Endothelial cell of umbilical vein (primary cell): ENCODE results near the gene ZNF420. TPM values are rescaled to one million over a fixed set of nuclear protein-coding genes. Genes with fewer than 3 reads are reported as not detected.
"Not testable (repeated sequence)": the region's sequence is repeated elsewhere in the genome, so short reads cannot be mapped to it uniquely, and the experiment has no call there.

Experiments used
- BruUV-seq: library from RNA; stranded (reverse); fragments of 400-500 nt; replicated peaks from 2 replicates; lab custom pipeline; 2021; lab: Mats Ljungman, UMichigan
- CTCF ChIA-PET: fragments of 300-600, 350-600 bp; sonication (Branson Sonifier 250); formaldehyde crosslinking; loops from one replicate; lab custom pipeline; 2021; ENCODE audit warnings: antibody characterized with exemption, inconsistent platforms; lab: Charles Lee
- POLR2A ChIA-PET: fragments of 300-600, 350-600 bp; sonication (Branson Sonifier 250); formaldehyde crosslinking; loops from one replicate; lab custom pipeline; 2021; ENCODE audit warnings: antibody characterized with exemption, inconsistent platforms; lab: Charles Lee
- DNase-seq: peaks from one replicate; pipeline ENCODE4 v3.0.0-alpha.2; 2011; ENCODE audit warnings: low read depth, low spot score
- FAIRE-seq: peaks from 2 replicates; lab custom pipeline; 2011; peaks lifted over from hg19 to GRCh38; lab: Jason Lieb, UNC
- H2AFZ ChIP-seq: 2 replicates; pipeline ENCODE4 v1.6.0; 2012; ENCODE audit warnings: low read depth, low read length, control low read depth, inconsistent platforms
- H3K27ac ChIP-seq: 2 replicates; pipeline ENCODE4 v1.5.1; 2011; ENCODE audit warnings: low read depth, mild to moderate bottlenecking, control low read depth, low read length, moderate library complexity; ENCODE audit not compliant: insufficient read depth
- H3K27me3 ChIP-seq, 2 experiments: 2 replicates each; pipeline versions ENCODE4 v1.6.0 to v1.6.1; 2011; ENCODE audit warnings: low read length in 2 of 2, mixed read lengths in 1 of 2; ENCODE audit not compliant: control insufficient read depth in 2 of 2, insufficient read depth in 2 of 2
- H3K36me3 ChIP-seq, 2 experiments: 2 replicates in 1 of 2; 3 replicates in 1 of 2; pipeline ENCODE4 v1.5.1; 2011; ENCODE audit warnings: low read length in 2 of 2, mild to moderate bottlenecking in 1 of 2, moderate library complexity in 1 of 2; ENCODE audit not compliant: control insufficient read depth in 2 of 2, insufficient read depth in 2 of 2; ENCODE audit errors: extremely low read depth in 1 of 2
- H3K4me1 ChIP-seq: 3 replicates; pipeline ENCODE4 v1.5.1; 2011; ENCODE audit warnings: mild to moderate bottlenecking, low read length; ENCODE audit not compliant: control insufficient read depth, insufficient read depth; ENCODE audit errors: extremely low read depth
- H3K4me2 ChIP-seq: 2 replicates; pipeline ENCODE4 v1.6.1; 2011; ENCODE audit warnings: low read length, control low read depth, mixed read lengths; ENCODE audit not compliant: insufficient read depth
- H3K4me3 ChIP-seq, 3 experiments: fragments of 200-600 bp in 1 of 3; sonication (generic), shearing (Covaris generic) in 1 of 3; replicated peaks in 1 of 3; 2 replicates each; pipeline ENCODE4 v1.5.1; 2011 to 2016; ENCODE audit warnings: control low read depth in 3 of 3, low read length in 3 of 3, mild to moderate bottlenecking in 2 of 3, inconsistent platforms in 1 of 3, low read depth in 1 of 3, moderate library complexity in 1 of 3; ENCODE audit not compliant: insufficient read depth in 1 of 3
- H3K79me2 ChIP-seq: 2 replicates; pipeline ENCODE4 v1.6.0; 2012; ENCODE audit warnings: low read length, inconsistent platforms; ENCODE audit not compliant: control insufficient read depth, insufficient read depth
- H3K9ac ChIP-seq: replicated peaks from 2 replicates; pipeline ENCODE3; 2011; ENCODE audit warnings: low read length, control low read depth; ENCODE audit not compliant: insufficient read depth; ENCODE audit errors: extremely low read depth
- H3K9me1 ChIP-seq: replicated peaks from 3 replicates; pipeline ENCODE4 v1.6.0; 2011; ENCODE audit warnings: mild to moderate bottlenecking, low read length; ENCODE audit not compliant: control insufficient read depth, insufficient read depth; ENCODE audit errors: extremely low read depth
- H3K9me3 ChIP-seq: replicated peaks from 2 replicates; pipeline ENCODE4 v1.5.1; 2012; ENCODE audit warnings: low read length, inconsistent platforms; ENCODE audit not compliant: control insufficient read depth, insufficient read depth
- H4K20me1 ChIP-seq: replicated peaks from 2 replicates; pipeline ENCODE3; 2011; ENCODE audit warnings: mild to moderate bottlenecking, low read length; ENCODE audit not compliant: control insufficient read depth, insufficient read depth; ENCODE audit errors: extremely low read depth
- EZH2 ChIP-seq: IDR thresholded peaks from 2 replicates; pipeline ENCODE4 v1.6.1; 2012; ENCODE audit warnings: borderline replicate concordance, low read depth, mild to moderate bottlenecking, moderate library complexity, low read length, inconsistent platforms; ENCODE audit not compliant: severe bottlenecking
- JUN ChIP-seq: IDR thresholded peaks from 2 replicates; pipeline ENCODE4 v1.6.1; 2011; ENCODE audit warnings: borderline replicate concordance, low read depth; ENCODE audit not compliant: insufficient read length, insufficient read depth
- dilution Hi-C: fragments of 300-500 bp; cut with MboI; formaldehyde crosslinking; loops from one replicate; pipeline ENCODE4 v1.15.0; 2019; ENCODE audit warnings: low sequenced_read_pairs; ENCODE audit not compliant: extremely low pct_ligation_motif_present
- intact Hi-C: fragments of 100-400 bp; cut with micrococcal nuclease; formaldehyde crosslinking; loops from one replicate; pipeline ENCODE4 v1.10.0; 2022
- polyA plus RNA-seq, 4 experiments: library from polyadenylated mRNA; depleted of rRNA in 3 of 4; stranded (reverse) in 3 of 4; unstranded in 1 of 4; fragments of >200 nt; gene quantifications; 2 replicates each; pipeline versions ENCODE4 v1.2.1 to v1.2.3, GENCODE V29; 2011 to 2012; ENCODE audit warnings: missing spikeins in 1 of 4
- total RNA-seq: library from RNA; stranded (reverse); gene quantifications from 2 replicates; pipeline ENCODE4 v1.2.3, GENCODE V29; 2021

The ZNF420 gene
- total and polyA plus RNA-seq, 2 donors (not counting 3 experiments of a cell fraction or from before 2014, with no cell fraction given), result 1.3 to 5.3 TPM

GRCh38 chr19:37074819-37075362 lies 3.3 kb upstream of the ZNF420 start:
- no peak overlapping the region for H2AFZ ChIP-seq
- no peaks in the 10 kb centered on the region for H3K27me3 ChIP-seq
- peaks cover 8% of the 10 kb centered on the region for H3K79me2 ChIP-seq
- POLR2A ChIA-PET, result no interaction called here
- H3K4me3 ChIP-seq, result no peak overlapping the region
- dilution Hi-C loops, result no loop called here
- H3K9me3 ChIP-seq, result no peaks in the 10 kb centered on the region
- H3K4me2 ChIP-seq, result no peak overlapping the region
- H3K36me3 ChIP-seq, result no peaks in the 10 kb centered on the region
- no peak overlapping the region for H3K27ac ChIP-seq
- FAIRE-seq (no peak), DNase-seq (no peak)
- TF ChIP-seq JUN, result no peak
- TF ChIP-seq EZH2, result no peak
- H3K9me1 ChIP-seq, result no peaks in the 10 kb centered on the region
- BruUV-seq, result no TSS peak
- CTCF ChIA-PET, result no interaction called here
- H4K20me1 ChIP-seq, result no peaks in the 10 kb centered on the region
- peaks cover 9% of the 10 kb centered on the region for H3K4me1 ChIP-seq
- intact Hi-C loops, result loop anchor here (5.0 to 10.0 kb wide), 2 partner anchors 142 to 550 kb away; partner anchors contain the start of genes ZNF260 and ZNF383
- H3K9ac ChIP-seq, result no peak overlapping the region

- H3K9me1 ChIP-seq, H3K9me3 ChIP-seq, H3K79me2 ChIP-seq, H3K9ac ChIP-seq, dilution Hi-C loops, H3K4me2 ChIP-seq, DNase-seq, FAIRE-seq, H3K4me3 ChIP-seq, H4K20me1 ChIP-seq, H2AFZ ChIP-seq, CTCF ChIA-PET, POLR2A ChIA-PET, H3K4me1 ChIP-seq, H3K36me3 ChIP-seq, H3K27me3 ChIP-seq, H3K27ac ChIP-seq, BruUV-seq: not testable (repeated sequence)
- intact Hi-C loops, result loop anchor here (5.0 to 10.0 kb wide), 2 partner anchors 141 to 552 kb away; partner anchors contain the start of genes ZNF260 and ZNF383
Observed at GRCh38 chr19:37076524-37076923, 1.7 kb upstream of the ZNF420 start.
